RWPE1 (cell line): ENCODE data around the gene UBALD2.
"Not testable (repeated sequence)": the region's sequence is repeated elsewhere in the genome, so short reads cannot be mapped to it uniquely, and the experiment has no call there.

Experiments used
- CTCF ChIA-PET: fragments of 350-600 bp; sonication (Branson Sonifier 250); formaldehyde crosslinking; extraction: SDS; loops from one replicate; lab custom pipeline; 2021; lab: Yijun Ruan, JAX
- POLR2A ChIA-PET: fragments of 400-600 bp; formaldehyde crosslinking; extraction: SDS; loops from one replicate; lab custom pipeline; 2020; ENCODE audit warnings: antibody characterized with exemption; ENCODE audit not compliant: low non-redundant PET; lab: Yijun Ruan, JAX
- DNase-seq: peaks from one replicate; pipeline ENCODE4 v3.0.0; 2012; ENCODE audit warnings: low spot score
- H3K27ac ChIP-seq: fragments of 450-650 bp; 2 replicates; pipeline ENCODE4 v1.5.1; 2017
- TF ChIP-seq, protein P1 (sequence below): fragments of 450-650 bp; conservative IDR thresholded peaks from 2 replicates; pipeline ENCODE4 v1.5.1; 2017; ENCODE audit warnings: low read depth, mild to moderate bottlenecking

Gene UBALD2

DNA sequence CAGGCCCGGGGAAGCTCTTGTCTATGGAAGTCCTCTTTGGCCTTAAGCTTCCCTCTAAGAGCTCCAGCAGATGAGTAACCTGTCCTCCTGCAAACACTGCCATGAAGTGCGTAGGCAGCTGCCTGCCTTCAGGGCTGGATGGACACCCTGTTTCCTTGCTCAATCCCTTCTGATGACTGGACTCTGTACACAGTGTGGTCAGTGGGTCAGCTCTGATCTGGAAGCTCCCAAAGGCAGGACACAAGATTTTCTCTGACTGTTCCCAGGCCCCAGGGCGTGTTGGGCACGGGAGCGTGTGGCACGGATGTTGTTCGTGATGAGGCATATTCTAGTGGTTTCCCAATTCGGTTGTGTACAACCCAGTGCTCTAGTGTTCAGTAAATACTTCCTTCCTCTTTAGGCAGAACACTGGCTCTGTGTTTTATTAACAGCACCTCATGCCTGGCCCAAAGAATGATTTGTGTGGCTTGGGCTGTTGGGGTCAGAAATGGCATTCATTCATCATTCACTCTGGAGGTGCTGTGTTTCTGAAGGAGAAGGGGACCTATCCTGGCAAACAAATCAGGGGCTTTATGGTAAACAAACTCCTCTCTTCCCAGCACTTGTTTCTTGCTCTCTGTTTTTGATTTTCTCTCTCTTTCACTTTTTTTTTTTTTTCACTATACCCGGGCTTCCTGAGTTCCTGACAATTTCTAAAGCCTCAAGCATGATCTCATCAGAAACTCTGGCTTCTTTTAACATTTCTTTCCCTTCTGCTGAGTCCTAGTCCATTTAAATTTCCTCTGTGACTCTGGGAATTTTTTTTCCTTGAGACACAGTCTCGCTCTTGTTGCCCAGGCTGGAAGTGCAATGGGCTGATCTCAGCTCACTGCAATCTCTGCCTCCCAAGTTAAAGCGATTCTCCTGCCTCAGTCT, 12.9 kb upstream of the UBALD2 start:
- CTCF ChIA-PET = interaction anchor here (0.5 to 0.6 kb wide), 2 partner anchors 37 to 255 kb away, joined by 3 to 8 read pairs; no protein-coding TSS in a partner anchor
- peak; percentile 56 for DNase-seq
- TF ChIP-seq, protein P1, sequence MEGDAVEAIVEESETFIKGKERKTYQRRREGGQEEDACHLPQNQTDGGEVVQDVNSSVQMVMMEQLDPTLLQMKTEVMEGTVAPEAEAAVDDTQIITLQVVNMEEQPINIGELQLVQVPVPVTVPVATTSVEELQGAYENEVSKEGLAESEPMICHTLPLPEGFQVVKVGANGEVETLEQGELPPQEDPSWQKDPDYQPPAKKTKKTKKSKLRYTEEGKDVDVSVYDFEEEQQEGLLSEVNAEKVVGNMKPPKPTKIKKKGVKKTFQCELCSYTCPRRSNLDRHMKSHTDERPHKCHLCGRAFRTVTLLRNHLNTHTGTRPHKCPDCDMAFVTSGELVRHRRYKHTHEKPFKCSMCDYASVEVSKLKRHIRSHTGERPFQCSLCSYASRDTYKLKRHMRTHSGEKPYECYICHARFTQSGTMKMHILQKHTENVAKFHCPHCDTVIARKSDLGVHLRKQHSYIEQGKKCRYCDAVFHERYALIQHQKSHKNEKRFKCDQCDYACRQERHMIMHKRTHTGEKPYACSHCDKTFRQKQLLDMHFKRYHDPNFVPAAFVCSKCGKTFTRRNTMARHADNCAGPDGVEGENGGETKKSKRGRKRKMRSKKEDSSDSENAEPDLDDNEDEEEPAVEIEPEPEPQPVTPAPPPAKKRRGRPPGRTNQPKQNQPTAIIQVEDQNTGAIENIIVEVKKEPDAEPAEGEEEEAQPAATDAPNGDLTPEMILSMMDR = no peak
- peak overlapping the region; percentile 42 for H3K27ac ChIP-seq
- POLR2A ChIA-PET = no interaction called here

DNA sequence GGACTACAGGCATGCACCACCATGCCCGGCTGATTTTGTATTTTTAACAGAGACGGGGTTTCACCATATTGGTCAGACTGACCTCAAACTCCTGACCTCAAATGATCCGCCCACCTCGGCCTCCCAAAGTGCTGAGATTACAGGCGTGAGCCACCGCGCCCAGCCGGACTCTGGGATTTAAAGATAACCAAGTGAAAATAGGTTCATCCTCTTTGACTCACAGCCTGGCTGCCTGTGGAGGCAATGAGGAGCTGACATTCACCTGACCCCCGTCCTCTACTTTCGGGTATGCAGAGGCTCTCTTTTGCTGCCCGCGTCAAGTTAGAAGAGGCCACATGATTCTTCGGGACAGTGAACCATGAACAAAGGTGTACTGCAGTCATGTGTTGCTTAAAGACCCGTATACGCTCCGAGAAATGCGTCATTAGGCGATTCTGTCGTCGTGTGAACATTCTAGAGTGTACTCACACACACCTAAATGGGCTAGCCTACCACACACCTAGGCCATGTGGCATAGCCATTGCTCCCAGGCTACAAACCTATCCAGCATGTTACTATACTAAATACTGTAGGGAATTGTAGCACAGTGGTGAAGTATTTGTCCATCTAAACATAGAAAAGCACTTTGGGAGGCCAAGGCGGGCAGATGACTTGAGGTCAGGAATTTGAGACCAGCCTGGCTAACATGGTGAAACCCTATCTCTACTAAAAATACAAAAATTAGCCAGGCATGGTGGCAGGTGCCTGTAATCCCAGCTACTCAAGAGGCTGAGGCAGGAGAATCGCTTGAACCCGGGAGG, 12.0 kb upstream of the UBALD2 start:
- POLR2A ChIA-PET, H3K27ac ChIP-seq, DNase-seq: not testable (repeated sequence)
- CTCF ChIA-PET = interaction anchor here (1.0 kb wide), 1 partner anchor 10 kb away, joined by 3 read pairs; no protein-coding TSS in a partner anchor

DNA sequence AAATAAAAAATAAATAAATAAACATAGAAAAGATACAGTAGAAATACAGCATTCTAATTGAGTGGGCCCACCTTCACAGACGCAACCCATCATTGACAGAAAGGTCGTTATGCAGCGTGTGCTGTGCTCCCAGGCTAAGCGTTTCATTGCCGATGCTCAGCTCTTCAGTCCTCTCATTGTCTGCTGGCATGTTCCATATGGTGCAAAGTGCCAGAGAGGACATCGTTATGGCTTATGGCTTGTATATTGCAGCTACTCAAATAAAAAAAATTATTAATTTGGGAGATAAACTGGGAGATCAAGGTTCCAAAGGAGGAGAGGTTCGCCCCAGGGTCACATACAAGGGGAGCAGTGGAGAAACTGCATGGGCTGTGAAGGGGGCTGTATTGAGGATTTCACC, 11.3 kb upstream of the UBALD2 start:
- no peak overlapping the region for H3K27ac ChIP-seq
- ChIA-PET CTCF (interaction anchor here (1.0 to 1.1 kb wide), 2 partner anchors 11 to 25 kb away, joined by 3 to 4 read pairs; no protein-coding TSS in a partner anchor), POLR2A (no interaction called here)
- DNase-seq = no peak
- TF ChIP-seq, protein P1 = no peak

DNA sequence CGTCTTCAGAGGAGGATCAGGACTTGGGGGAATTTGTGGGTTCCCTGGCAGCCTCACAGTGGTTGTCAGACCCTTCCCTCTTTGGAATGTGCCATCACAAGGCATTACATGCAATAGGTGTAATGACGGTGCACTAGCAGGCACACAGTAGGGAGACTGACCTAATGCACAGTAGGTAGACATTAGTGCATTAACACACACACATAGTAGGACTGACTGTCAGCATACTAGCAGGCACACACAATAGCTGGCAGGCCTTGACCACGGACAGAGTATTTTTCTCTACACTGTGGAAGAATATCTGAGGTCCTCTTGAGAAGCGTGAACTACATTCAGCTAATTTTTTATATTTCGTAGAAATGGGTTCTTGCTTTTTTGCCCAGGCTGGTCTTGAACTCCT, 10.9 kb upstream of the UBALD2 start:
- POLR2A ChIA-PET = no interaction called here
- CTCF ChIA-PET = interaction anchor here (0.7 to 1.1 kb wide), 3 partner anchors 19 to 254 kb away, joined by 3 to 4 read pairs (median 3); no protein-coding TSS in a partner anchor
- no peak overlapping the region for H3K27ac ChIP-seq
- TF ChIP-seq, protein P1 = no peak
- no peak for DNase-seq

DNA sequence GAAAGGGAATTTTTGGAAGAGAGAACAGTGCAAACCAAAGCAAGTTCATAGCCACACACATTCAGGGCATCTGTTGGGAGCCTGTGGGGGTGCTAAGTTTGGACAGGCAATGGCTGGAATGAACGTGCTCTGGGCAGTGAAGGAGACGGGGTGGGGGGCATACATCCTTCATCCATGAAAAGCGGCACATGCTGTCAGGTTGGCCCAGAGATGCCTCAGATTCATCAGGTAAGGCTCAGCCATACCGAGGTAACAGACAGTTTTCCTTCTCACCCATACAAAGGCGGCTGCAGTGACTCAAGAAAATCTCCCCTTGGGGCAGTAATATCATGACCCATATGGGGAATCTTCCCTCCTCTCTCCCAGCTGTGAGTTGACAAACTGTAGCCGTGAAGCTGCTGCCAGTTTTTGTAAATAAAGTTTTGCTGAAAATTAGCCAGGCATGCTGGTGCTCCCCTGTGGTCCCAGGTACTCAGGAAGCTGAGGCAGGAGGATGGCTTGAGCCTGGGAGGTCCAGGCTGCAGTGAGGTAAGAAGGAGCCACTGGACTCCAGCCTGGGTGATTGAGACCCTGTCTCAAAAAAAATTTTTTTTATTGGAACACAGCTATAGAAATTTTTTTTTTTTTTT, 9.2 kb upstream of the UBALD2 start:
- POLR2A ChIA-PET = no interaction called here
- CTCF ChIA-PET = no interaction called here
- TF ChIP-seq, protein P1 = no peak

DNA sequence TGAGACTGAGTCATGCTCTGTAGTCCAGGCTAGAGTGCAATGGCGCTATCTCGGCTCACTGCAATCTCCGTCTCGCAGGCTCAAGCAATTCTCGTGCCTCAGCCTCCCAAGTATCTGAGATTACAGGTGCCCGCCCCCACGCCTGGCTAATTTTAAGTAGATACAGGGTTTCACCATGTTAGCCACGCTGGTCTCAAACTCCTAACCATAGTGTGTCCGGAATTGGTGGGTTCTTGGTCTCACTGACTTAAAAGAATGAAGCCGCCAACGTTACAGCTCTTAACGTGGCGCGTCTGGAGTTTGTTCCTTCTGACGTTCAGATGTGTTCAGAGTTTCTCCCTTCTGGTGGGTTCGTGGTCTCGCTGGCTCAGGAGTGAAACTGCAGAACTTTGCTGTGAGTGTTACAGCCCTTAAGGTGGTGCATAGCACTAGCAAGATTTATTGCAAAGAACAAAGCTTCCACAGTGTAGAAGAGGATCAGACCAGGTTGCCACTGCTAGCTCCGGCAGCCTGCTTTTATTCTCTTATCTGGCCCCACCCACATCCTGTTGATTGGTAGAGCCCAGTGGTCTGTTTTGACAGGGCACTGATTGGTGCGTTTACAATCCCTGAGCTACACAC, 8.6 kb upstream of the UBALD2 start:
- H3K27ac ChIP-seq, DNase-seq, POLR2A ChIA-PET, CTCF ChIA-PET: not testable (repeated sequence)

More for the DNA sequence above, 9.2 kb upstream of the UBALD2 start:
- H3K27ac ChIP-seq = no peak overlapping the region
- no peak for DNase-seq
